ENCODE measurements around the gene FASTKD3.

- TF ChIP-seq, protein P1, sequence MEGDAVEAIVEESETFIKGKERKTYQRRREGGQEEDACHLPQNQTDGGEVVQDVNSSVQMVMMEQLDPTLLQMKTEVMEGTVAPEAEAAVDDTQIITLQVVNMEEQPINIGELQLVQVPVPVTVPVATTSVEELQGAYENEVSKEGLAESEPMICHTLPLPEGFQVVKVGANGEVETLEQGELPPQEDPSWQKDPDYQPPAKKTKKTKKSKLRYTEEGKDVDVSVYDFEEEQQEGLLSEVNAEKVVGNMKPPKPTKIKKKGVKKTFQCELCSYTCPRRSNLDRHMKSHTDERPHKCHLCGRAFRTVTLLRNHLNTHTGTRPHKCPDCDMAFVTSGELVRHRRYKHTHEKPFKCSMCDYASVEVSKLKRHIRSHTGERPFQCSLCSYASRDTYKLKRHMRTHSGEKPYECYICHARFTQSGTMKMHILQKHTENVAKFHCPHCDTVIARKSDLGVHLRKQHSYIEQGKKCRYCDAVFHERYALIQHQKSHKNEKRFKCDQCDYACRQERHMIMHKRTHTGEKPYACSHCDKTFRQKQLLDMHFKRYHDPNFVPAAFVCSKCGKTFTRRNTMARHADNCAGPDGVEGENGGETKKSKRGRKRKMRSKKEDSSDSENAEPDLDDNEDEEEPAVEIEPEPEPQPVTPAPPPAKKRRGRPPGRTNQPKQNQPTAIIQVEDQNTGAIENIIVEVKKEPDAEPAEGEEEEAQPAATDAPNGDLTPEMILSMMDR (IDR thresholded peaks at IDR 0.05; ENCODE audit: low read depth, low read length), result no peak
- TF ChIP-seq POLR2A (IDR thresholded peaks at IDR 0.05; ENCODE audit: extremely low read depth, insufficient read length) (no peak), MYC (IDR thresholded peaks at IDR 0.05; ENCODE audit: low read depth, low read length) (no peak)
- TF ChIP-seq, protein P2, sequence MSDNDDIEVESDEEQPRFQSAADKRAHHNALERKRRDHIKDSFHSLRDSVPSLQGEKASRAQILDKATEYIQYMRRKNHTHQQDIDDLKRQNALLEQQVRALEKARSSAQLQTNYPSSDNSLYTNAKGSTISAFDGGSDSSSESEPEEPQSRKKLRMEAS (IDR thresholded peaks at IDR 0.05; ENCODE audit: low read depth, low read length), result no peak
Measured at GRCh38 chr5:7872517-7873130, 3.8 kb upstream of the FASTKD3 start.

Data from NB4 (cell line).